Brain microvascular endothelial cell (primary cell): ENCODE results near the gene MROH2A.
A peak's percentile ranks its signal among the peaks of the same experiment; 100 is the strongest.

ENCODE experiments used
- DNase-seq: peaks from one replicate; pipeline ENCODE4 v3.0.0-alpha.2; 2020
- H3K27ac ChIP-seq: fragments of 250-450 bp; sonication (Bioruptor Pico); 2 replicates; pipeline ENCODE4 v1.5.1; 2020; ENCODE audit warnings: mild to moderate bottlenecking, moderate library complexity
- H3K27me3 ChIP-seq: fragments of 250-450 bp; sonication (Bioruptor Pico); replicated peaks from 2 replicates; pipeline ENCODE4 v1.5.1; 2020; ENCODE audit warnings: mild to moderate bottlenecking
- H3K36me3 ChIP-seq: fragments of 250-450 bp; sonication (Bioruptor Pico); replicated peaks from 2 replicates; pipeline ENCODE4 v1.5.1; 2020; ENCODE audit warnings: mild to moderate bottlenecking
- H3K4me3 ChIP-seq: 2 replicates; pipeline ENCODE4 v1.5.1; 2011; ENCODE audit warnings: low read depth, mild to moderate bottlenecking, control low read depth, low read length, moderate library complexity
- in situ Hi-C: cut with HindIII; loops from 2 replicates; pipeline ENCODE4 v1.10.0; 2017; ENCODE audit warnings: low sequenced_read_pairs, low pct_ligation_motif_present
- TF ChIP-seq, protein P1 (sequence below): IDR thresholded peaks from 2 replicates; pipeline ENCODE4 v1.5.1; 2011; ENCODE audit warnings: low read depth, mild to moderate bottlenecking, moderate library complexity, low read length, control low read depth, inconsistent platforms; ENCODE audit errors: missing control alignments

Gene MROH2A

DNA sequence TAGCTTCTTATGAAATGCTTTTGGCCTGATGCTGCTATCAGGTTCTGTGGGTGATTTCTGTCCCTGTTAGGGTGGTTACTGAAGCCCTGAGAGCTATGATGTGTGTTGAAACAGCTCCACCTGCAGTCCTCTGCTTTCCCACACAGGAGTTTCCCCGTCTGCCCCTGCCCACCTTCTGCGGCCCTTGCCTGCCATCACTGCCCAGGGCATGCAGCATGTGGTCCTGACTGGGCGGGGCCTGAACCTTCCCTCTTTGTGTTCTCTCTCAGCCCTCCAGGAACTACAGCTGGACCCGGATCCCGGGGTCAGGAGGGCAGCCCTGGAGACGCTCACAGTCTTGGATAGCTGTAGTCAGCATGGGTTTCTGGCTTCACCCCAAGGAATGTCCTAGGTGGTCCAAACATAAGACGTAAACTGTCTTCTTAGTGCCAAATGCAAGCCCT is 54.8 kb downstream of the MROH2A start:
- no peaks in the 10 kb centered on the region for H3K36me3 ChIP-seq
- TF ChIP-seq, protein P1, sequence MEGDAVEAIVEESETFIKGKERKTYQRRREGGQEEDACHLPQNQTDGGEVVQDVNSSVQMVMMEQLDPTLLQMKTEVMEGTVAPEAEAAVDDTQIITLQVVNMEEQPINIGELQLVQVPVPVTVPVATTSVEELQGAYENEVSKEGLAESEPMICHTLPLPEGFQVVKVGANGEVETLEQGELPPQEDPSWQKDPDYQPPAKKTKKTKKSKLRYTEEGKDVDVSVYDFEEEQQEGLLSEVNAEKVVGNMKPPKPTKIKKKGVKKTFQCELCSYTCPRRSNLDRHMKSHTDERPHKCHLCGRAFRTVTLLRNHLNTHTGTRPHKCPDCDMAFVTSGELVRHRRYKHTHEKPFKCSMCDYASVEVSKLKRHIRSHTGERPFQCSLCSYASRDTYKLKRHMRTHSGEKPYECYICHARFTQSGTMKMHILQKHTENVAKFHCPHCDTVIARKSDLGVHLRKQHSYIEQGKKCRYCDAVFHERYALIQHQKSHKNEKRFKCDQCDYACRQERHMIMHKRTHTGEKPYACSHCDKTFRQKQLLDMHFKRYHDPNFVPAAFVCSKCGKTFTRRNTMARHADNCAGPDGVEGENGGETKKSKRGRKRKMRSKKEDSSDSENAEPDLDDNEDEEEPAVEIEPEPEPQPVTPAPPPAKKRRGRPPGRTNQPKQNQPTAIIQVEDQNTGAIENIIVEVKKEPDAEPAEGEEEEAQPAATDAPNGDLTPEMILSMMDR = peak; percentile 78

DNA sequence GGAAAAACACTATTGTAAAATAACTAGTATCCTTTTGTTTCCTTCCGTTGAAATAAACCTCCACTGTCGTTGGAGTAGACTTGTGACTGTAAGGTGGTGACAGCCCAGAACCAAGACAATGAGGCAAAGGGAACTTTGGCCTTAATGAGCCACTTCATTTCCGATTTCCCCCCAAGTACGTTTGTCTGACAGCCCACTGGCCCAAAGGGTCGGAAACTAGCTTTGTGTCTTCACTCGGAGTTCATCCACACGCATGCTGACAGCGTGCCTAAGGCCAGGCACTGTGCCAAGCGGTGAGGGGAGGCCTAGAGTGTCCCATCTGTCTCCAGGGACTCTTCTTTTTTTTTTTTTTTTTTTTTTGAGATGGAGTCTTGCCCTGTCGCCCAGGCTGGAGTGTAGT is 55.2 kb downstream of the MROH2A start:
- TF ChIP-seq, protein P1 = no peak
- no peak for DNase-seq

More for the DNA sequence above, 54.8 kb downstream of the MROH2A start:
- Histone ChIP-seq H3K27ac (no peak overlapping the region), H3K4me3 (no peak overlapping the region), H3K27me3 (no peaks in the 10 kb centered on the region)
- in situ Hi-C loops = no loop called here
- DNase-seq = peak; percentile 53

DNA sequence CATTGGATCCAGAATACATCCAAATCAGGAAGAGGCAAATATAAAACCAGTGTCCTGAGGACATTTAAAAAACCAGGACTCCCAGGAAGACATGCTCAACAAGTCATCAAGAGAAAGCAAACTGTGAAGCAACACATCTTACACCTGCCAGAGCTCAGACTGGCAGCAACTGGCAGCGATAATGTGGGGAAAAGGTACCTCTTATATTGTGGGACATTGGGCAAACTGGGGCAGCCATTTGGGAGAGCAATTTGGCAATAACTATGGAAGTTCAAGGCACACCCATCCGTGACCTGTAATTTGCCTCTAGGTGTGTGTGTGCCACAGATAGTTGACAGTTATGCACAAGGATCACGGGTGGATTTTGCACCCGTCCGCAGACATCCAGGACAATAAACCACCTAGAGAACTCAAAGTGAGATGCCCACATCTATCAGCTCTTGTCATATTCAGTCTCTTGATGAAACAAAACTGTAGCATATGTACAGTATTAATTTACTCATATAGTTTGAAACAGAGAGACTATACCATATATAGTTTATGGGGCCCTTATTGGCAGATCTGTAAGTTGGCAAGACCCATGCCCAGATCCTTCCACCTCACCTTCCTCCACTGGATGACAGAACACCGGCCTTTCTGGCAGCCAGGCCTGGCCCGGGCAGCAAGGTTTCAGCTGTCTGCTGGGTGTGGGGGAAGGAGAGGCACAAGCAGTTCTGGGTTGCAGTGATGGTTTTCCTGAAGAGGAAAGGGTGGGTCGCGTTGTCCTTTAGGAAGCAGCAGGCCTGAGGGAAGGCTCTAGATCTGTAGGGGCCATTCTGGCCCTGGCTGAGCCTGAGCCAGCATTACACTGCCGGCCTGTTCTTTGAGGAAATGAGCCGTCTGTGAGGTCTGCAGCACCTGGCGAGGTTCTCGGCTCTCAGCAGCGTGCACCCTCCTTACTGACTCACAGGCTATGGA is 57.4 kb downstream of the MROH2A start:
- TF ChIP-seq, protein P1 = no peak
- in situ Hi-C loops = no loop called here
- Histone ChIP-seq H3K4me3 (no peak overlapping the region), H3K27ac (no peak overlapping the region), H3K27me3 (no peaks in the 10 kb centered on the region), H3K36me3 (no peaks in the 10 kb centered on the region)
- no peak for DNase-seq

More for the DNA sequence above, 55.2 kb downstream of the MROH2A start:
- in situ Hi-C loops = no loop called here
- no peaks in the 10 kb centered on the region for H3K27me3 ChIP-seq
- H3K36me3 ChIP-seq = no peaks in the 10 kb centered on the region
- no peak overlapping the region for H3K4me3 ChIP-seq
- H3K27ac ChIP-seq = no peak overlapping the region

DNA sequence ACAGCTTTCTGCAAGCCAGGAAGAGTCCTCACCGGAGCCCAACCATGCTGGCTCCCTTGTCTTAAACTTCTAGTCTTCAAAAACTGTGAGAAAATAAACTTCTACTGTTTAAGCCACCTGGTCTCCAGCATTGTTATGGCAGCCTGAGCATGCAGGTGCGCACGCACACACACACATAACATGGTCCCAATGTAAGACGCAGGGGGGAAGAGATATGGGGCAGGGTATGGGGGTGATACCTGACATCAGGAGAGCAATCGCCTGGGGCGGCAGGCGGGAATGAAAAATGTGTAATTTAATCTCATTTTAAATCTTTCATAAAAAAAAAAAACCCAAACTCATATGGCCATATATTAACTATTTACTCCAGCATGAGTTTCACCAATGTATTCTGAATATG is 58.2 kb downstream of the MROH2A start:
- Histone ChIP-seq H3K4me3 (no peak overlapping the region), H3K27ac (no peak overlapping the region), H3K27me3 (no peaks in the 10 kb centered on the region), H3K36me3 (no peaks in the 10 kb centered on the region)
- DNase-seq = no peak
- TF ChIP-seq, protein P1 = no peak
- in situ Hi-C loops = no loop called here

DNA sequence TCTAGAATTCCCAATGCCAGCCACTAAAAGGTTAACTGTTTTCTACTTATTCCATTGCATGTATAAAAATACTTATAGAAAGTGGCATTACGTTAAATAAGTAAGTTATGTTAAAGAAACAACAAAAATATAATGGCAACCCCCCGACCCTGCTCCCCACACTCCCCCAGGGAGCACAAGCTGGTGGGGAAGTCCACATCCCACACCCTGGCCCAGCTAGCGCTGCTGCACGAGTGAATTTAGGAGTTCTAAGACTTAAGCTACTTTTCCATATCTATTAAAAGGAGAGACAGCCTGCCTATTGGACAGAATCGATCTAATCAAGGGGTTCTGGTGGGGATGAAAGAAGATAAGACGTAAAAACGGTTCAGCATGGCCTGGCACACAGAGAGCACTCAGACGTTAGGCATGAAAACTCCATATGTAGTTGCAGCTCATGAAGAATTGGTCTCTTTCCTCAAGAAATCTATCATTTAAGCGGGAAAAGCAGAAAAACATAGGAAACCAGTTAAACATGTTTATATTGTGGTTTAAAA is 59.6 kb downstream of the MROH2A start:
- no peak for DNase-seq
- TF ChIP-seq, protein P1 = no peak
- in situ Hi-C loops = no loop called here
- no peaks in the 10 kb centered on the region for H3K36me3 ChIP-seq
- no peak overlapping the region for H3K27ac ChIP-seq
- no peak overlapping the region for H3K4me3 ChIP-seq
- no peaks in the 10 kb centered on the region for H3K27me3 ChIP-seq
